HepG2 (cell line): ENCODE results near the gene UACA. TPM values are rescaled to one million over a fixed set of nuclear protein-coding genes. Genes with fewer than 3 reads are reported as not detected.

Experiments
- EED ChIP-seq: sonication (generic); formaldehyde crosslinking; IDR thresholded peaks from 2 replicates; pipeline ENCODE4 v1.5.0; 2020; ENCODE audit warnings: mild to moderate bottlenecking, missing genetic modification reagents
- NONO ChIP-seq, 2 experiments: fragments of 450-650 bp in 1 of 2; sonication (generic) in 1 of 2; formaldehyde crosslinking in 1 of 2; IDR thresholded peaks in 1 of 2; conservative IDR thresholded peaks in 1 of 2; 2 replicates each; pipeline versions ENCODE4 v1.6.1 to v1.8.0; 2017 to 2022; ENCODE audit warnings: mild to moderate bottlenecking in 1 of 2, missing genetic modification reagents in 1 of 2, moderate library complexity in 1 of 2
- PHF21A ChIP-seq: sonication (generic); formaldehyde crosslinking; IDR thresholded peaks from 2 replicates; pipeline ENCODE4 v1.5.0; 2020; ENCODE audit warnings: mild to moderate bottlenecking, missing genetic modification reagents
- RAD21 ChIP-seq: fragments of 450-650 bp; formaldehyde crosslinking; IDR thresholded peaks from 2 replicates; pipeline ENCODE4 v1.5.0; 2020; ENCODE audit warnings: mild to moderate bottlenecking
- ZC3H4 ChIP-seq: sonication (generic); formaldehyde crosslinking; IDR thresholded peaks from 2 replicates; pipeline ENCODE4 v1.4.0; 2020; ENCODE audit warnings: missing genetic modification reagents, borderline replicate concordance
- ZMAT3 ChIP-seq: sonication (generic); formaldehyde crosslinking; conservative IDR thresholded peaks from 2 replicates; pipeline ENCODE4 v1.7.0; 2021; ENCODE audit warnings: missing genetic modification reagents
- ZNF446 ChIP-seq: sonication (generic); formaldehyde crosslinking; IDR thresholded peaks from 2 replicates; pipeline ENCODE4 v1.5.0; 2020; ENCODE audit warnings: mild to moderate bottlenecking, missing genetic modification reagents
- ZNF572 ChIP-seq: sonication (generic); formaldehyde crosslinking; IDR thresholded peaks from 2 replicates; pipeline ENCODE4 v1.5.1; 2020; ENCODE audit warnings: mild to moderate bottlenecking, missing genetic modification reagents
- ZNF644 ChIP-seq: IDR thresholded peaks from 2 replicates; pipeline ENCODE4 v1.6.1; 2016; ENCODE audit warnings: low read depth
- ZNF775 ChIP-seq: sonication (generic); formaldehyde crosslinking; IDR thresholded peaks from 2 replicates; pipeline ENCODE4 v1.4.0; 2020; ENCODE audit warnings: missing genetic modification reagents, mild to moderate bottlenecking, moderate library complexity, borderline replicate concordance
- polyA plus RNA-seq, 8 experiments: library from polyadenylated mRNA; depleted of rRNA in 3 of 8; stranded (reverse) in 7 of 8; unstranded in 1 of 8; fragments of >200 nt; fragmentation: Illumina TruSeq in 4 of 8; extraction: Trizol in 4 of 8; gene quantifications; 2 replicates each; pipeline versions ENCODE4 v1.2.1 to v1.2.3, GENCODE V29; 2011 to 2016; ENCODE audit warnings: low read depth in 4 of 8, missing spikeins in 1 of 8, mixed read lengths in 1 of 8; ENCODE audit not compliant: insufficient read depth in 1 of 8
- total RNA-seq, 5 experiments: library from RNA; depleted of rRNA; stranded (reverse); fragments of >200 nt; fragmentation: Illumina TruSeq; extraction: Trizol; gene quantifications; 2 replicates each; pipeline ENCODE4 v1.2.3, GENCODE V29; 2016; ENCODE audit warnings: low read depth in 1 of 5
- TF ChIP-seq, protein P1 (sequence below): sonication (generic); formaldehyde crosslinking; IDR thresholded peaks from 2 replicates; pipeline ENCODE4 v1.4.0; 2020; ENCODE audit warnings: missing genetic modification reagents, borderline replicate concordance
- TF ChIP-seq, protein P2 (sequence below): sonication (generic); formaldehyde crosslinking; IDR thresholded peaks from 2 replicates; pipeline ENCODE4 v1.4.0; 2020; ENCODE audit warnings: missing genetic modification reagents
- TF ChIP-seq, protein P3 (sequence below): sonication (generic); formaldehyde crosslinking; conservative IDR thresholded peaks from 2 replicates; pipeline ENCODE4 v1.4.0; 2020; ENCODE audit warnings: mild to moderate bottlenecking, missing genetic modification reagents, moderate library complexity
- TF ChIP-seq, protein P4 (sequence below): IDR thresholded peaks from 2 replicates; pipeline ENCODE4 v1.6.1; 2012; ENCODE audit warnings: low read length, improper control_type of control experiment

The UACA gene
- total and polyA plus RNA-seq, 2 of the 13 experiments (the other 11 are each of a cell fraction or from before 2014, with no cell fraction given) = 17.8 to 39.2 TPM

DNA sequence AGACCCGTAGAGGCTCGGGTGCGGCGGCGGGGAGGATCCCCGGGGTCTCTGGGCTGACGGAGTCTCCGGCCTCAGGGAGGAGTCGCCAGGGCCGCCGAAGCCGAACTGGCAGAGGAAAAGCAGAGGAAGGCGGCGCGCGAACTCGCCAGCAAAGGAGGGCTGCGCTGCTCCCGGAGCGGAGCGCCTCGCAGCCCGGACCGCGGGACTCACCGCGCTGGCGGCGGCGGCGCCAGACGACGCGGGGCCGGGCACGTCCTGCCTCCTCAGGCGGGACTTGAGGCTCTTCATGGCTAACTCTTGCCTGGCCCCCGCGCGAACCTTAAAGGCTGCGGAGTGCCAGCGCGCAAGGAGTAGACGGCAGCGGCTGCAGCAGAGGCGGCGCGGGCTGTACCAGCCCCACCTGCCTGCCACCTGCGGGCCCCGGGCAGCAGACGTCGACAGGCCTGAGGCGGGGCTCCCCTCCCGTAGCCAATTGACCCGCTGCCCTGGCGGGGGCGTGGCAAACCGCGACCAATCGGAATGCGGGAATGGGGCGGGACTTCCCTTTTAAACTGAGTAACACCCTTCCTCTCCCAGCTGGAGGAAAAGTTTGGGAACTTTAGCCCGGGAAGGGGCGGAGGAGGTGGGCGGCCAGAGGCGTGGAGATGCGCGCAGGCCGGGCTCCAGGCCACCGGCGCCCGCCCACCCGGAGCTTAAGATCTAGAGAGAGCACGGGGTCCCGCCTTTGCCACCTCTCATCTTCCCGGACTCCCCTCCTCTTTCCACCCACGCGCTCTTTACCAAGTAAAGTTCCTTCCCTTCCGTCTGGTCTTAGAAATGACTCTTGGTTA lies at the start of gene UACA (continued):
- TF ChIP-seq, protein P1, sequence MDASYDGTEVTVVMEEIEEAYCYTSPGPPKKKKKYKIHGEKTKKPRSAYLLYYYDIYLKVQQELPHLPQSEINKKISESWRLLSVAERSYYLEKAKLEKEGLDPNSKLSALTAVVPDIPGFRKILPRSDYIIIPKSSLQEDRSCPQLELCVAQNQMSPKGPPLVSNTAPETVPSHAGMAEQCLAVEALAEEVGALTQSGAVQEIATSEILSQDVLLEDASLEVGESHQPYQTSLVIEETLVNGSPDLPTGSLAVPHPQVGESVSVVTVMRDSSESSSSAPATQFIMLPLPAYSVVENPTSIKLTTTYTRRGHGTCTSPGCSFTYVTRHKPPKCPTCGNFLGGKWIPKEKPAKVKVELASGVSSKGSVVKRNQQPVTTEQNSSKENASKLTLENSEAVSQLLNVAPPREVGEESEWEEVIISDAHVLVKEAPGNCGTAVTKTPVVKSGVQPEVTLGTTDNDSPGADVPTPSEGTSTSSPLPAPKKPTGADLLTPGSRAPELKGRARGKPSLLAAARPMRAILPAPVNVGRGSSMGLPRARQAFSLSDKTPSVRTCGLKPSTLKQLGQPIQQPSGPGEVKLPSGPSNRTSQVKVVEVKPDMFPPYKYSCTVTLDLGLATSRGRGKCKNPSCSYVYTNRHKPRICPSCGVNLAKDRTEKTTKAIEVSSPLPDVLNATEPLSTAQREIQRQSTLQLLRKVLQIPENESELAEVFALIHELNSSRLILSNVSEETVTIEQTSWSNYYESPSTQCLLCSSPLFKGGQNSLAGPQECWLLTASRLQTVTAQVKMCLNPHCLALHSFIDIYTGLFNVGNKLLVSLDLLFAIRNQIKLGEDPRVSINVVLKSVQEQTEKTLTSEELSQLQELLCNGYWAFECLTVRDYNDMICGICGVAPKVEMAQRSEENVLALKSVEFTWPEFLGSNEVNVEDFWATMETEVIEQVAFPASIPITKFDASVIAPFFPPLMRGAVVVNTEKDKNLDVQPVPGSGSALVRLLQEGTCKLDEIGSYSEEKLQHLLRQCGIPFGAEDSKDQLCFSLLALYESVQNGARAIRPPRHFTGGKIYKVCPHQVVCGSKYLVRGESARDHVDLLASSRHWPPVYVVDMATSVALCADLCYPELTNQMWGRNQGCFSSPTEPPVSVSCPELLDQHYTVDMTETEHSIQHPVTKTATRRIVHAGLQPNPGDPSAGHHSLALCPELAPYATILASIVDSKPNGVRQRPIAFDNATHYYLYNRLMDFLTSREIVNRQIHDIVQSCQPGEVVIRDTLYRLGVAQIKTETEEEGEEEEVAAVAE (CRISPR knock-in tag) = no peak
- TF ChIP-seq, protein P2, sequence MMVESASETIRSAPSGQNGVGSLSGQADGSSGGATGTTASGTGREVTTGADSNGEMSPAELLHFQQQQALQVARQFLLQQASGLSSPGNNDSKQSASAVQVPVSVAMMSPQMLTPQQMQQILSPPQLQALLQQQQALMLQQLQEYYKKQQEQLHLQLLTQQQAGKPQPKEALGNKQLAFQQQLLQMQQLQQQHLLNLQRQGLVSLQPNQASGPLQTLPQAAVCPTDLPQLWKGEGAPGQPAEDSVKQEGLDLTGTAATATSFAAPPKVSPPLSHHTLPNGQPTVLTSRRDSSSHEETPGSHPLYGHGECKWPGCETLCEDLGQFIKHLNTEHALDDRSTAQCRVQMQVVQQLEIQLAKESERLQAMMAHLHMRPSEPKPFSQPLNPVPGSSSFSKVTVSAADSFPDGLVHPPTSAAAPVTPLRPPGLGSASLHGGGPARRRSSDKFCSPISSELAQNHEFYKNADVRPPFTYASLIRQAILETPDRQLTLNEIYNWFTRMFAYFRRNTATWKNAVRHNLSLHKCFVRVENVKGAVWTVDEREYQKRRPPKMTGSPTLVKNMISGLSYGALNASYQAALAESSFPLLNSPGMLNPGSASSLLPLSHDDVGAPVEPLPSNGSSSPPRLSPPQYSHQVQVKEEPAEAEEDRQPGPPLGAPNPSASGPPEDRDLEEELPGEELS = no peak
- peak; percentile 52 for TF ChIP-seq RAD21 (CRISPR knock-in tag)
- no peak for TF ChIP-seq ZNF775
- TF ChIP-seq, protein P3, sequence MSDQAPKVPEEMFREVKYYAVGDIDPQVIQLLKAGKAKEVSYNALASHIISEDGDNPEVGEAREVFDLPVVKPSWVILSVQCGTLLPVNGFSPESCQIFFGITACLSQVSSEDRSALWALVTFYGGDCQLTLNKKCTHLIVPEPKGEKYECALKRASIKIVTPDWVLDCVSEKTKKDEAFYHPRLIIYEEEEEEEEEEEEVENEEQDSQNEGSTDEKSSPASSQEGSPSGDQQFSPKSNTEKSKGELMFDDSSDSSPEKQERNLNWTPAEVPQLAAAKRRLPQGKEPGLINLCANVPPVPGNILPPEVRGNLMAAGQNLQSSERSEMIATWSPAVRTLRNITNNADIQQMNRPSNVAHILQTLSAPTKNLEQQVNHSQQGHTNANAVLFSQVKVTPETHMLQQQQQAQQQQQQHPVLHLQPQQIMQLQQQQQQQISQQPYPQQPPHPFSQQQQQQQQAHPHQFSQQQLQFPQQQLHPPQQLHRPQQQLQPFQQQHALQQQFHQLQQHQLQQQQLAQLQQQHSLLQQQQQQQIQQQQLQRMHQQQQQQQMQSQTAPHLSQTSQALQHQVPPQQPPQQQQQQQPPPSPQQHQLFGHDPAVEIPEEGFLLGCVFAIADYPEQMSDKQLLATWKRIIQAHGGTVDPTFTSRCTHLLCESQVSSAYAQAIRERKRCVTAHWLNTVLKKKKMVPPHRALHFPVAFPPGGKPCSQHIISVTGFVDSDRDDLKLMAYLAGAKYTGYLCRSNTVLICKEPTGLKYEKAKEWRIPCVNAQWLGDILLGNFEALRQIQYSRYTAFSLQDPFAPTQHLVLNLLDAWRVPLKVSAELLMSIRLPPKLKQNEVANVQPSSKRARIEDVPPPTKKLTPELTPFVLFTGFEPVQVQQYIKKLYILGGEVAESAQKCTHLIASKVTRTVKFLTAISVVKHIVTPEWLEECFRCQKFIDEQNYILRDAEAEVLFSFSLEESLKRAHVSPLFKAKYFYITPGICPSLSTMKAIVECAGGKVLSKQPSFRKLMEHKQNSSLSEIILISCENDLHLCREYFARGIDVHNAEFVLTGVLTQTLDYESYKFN (CRISPR knock-in tag) = 0 out of 2 replicates have a peak, but pooled peaks have one; percentile 44
- peak; percentile 56 for TF ChIP-seq PHF21A (CRISPR knock-in tag)
- no peak for TF ChIP-seq NONO (IDR thresholded peaks at IDR 0.05)
- 0 out of 2 replicates have a peak, but pooled peaks have one; percentile 22 for TF ChIP-seq NONO (CRISPR knock-in tag; conservative IDR thresholded peaks at IDR 0.05)
- TF ChIP-seq ZMAT3 (CRISPR knock-in tag) = no peak
- no peak for TF ChIP-seq EED
- TF ChIP-seq, protein P4, sequence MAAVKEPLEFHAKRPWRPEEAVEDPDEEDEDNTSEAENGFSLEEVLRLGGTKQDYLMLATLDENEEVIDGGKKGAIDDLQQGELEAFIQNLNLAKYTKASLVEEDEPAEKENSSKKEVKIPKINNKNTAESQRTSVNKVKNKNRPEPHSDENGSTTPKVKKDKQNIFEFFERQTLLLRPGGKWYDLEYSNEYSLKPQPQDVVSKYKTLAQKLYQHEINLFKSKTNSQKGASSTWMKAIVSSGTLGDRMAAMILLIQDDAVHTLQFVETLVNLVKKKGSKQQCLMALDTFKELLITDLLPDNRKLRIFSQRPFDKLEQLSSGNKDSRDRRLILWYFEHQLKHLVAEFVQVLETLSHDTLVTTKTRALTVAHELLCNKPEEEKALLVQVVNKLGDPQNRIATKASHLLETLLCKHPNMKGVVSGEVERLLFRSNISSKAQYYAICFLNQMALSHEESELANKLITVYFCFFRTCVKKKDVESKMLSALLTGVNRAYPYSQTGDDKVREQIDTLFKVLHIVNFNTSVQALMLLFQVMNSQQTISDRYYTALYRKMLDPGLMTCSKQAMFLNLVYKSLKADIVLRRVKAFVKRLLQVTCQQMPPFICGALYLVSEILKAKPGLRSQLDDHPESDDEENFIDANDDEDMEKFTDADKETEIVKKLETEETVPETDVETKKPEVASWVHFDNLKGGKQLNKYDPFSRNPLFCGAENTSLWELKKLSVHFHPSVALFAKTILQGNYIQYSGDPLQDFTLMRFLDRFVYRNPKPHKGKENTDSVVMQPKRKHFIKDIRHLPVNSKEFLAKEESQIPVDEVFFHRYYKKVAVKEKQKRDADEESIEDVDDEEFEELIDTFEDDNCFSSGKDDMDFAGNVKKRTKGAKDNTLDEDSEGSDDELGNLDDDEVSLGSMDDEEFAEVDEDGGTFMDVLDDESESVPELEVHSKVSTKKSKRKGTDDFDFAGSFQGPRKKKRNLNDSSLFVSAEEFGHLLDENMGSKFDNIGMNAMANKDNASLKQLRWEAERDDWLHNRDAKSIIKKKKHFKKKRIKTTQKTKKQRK = no peak
- no peak for TF ChIP-seq ZNF644 (CRISPR knock-in tag)
- TF ChIP-seq ZNF446 = peak; percentile 80; the same call in 1 of the 2 replicates
- no peak for TF ChIP-seq ZNF572 (CRISPR knock-in tag)
- no peak for TF ChIP-seq ZC3H4 (CRISPR knock-in tag)
